Ovary (tissue), 9 donors: ENCODE data around the gene GUCY1A2. TPM values are rescaled to one million over a fixed set of nuclear protein-coding genes. Genes with fewer than 3 reads are reported as not detected.

Source experiments
- DNase-seq, 5 donors: peaks; one replicate each; pipeline ENCODE4 v3.0.0-alpha.2; 2019 to 2020
- H3K27ac ChIP-seq, 2 donors: fragments of 200-600 bp; one replicate each; pipeline versions ENCODE4 v1.5.1 to v1.8.0; 2019 to 2022
- H3K27me3 ChIP-seq: fragments of 200-600 bp; one replicate; pipeline ENCODE4 v1.8.0; 2022
- H3K36me3 ChIP-seq: fragments of 200-600 bp; sonication (generic); one replicate; pipeline ENCODE4 v1.5.1; 2019
- H3K4me1 ChIP-seq: one replicate; pipeline ENCODE4 v1.8.1; 2013; ENCODE audit warnings: mild to moderate bottlenecking, moderate library complexity; ENCODE audit not compliant: insufficient read depth
- H3K4me3 ChIP-seq: fragments of 200-600 bp; sonication (generic); one replicate; pipeline ENCODE4 v1.5.1; 2017
- H3K9me3 ChIP-seq, 2 donors: fragments of 200-600 bp in 1 of 2; sonication (generic) in 1 of 2; one replicate each; pipeline versions ENCODE4 v1.5.1 to v1.8.1; 2013 to 2019; ENCODE audit warnings: mild to moderate bottlenecking in 1 of 2, moderate library complexity in 1 of 2
- CTCF ChIP-seq, 3 donors: fragments of 450-650 bp in 2 of 3; fragments of 200-600 bp in 1 of 3; IDR thresholded peaks; one replicate each; pipeline versions ENCODE4 v1.5.1 to v1.8.0; 2016 to 2022; ENCODE audit warnings: antibody characterized with exemption in 3 of 3, mild to moderate bottlenecking in 1 of 3
- EP300 ChIP-seq: sonication (generic); formaldehyde crosslinking; IDR thresholded peaks from one replicate; pipeline ENCODE4 v1.6.1; 2017; ENCODE audit warnings: antibody characterized with exemption
- POLR2A ChIP-seq: fragments of 450-650 bp; IDR thresholded peaks from one replicate; pipeline ENCODE4 v1.6.1; 2017; ENCODE audit warnings: antibody characterized with exemption, mild to moderate bottlenecking, moderate library complexity
- WGBS, 3 donors: extraction: QIAGEN DNeasy Blood & Tissue Kit in 1 of 3; methylation state at CpG; one replicate each; pipeline versions ENCODE4 v1.1.5 to v1.1.7; 2013 to 2017; 5-methylcytosine and 5-hydroxymethylcytosine counted together
- intact Hi-C, 4 donors: fragments of 100-400 bp; cut with DNase I; formaldehyde crosslinking; loops; one replicate each; pipeline versions ENCODE4 v1.11.0 to v1.15.1; 2022 to 2023
- polyA plus RNA-seq, 2 donors: library from polyadenylated mRNA; stranded (reverse); fragments of 200-250 nt in 1 of 2; fragments of 350-450 nt in 1 of 2; fragmentation: Illumina TruSeq in 1 of 2; extraction: RNeasy Lipid Tissue Mini Kit (QIAGEN cat#74804) in 1 of 2; gene quantifications; one replicate each; pipeline ENCODE4 v1.2.3, GENCODE V29; 2013 to 2014
- total RNA-seq, 7 donors: library from RNA; depleted of rRNA in 2 of 7; stranded (reverse); fragments of >200 nt in 2 of 7; fragmentation: NEBNext Ultra II Directional in 3 of 7; extraction: Animal tissue kit (Norgen Biotek cat#: 25700) in 3 of 7; gene quantifications; one replicate each; pipeline versions ENCODE4 v1.1.0 to v1.2.4, GENCODE V29; 2016 to 2023
- donor health status: DM: no; HTN: no; CAD: no; lungs with moderate emphysema.
- donor health status: DM: no; HTN: no; CAD: no.
- donor health status: Bipolar disorder and iron deficiency.
- donor health status: DM: yes; HTN: yes; CAD: no.
- donor health status: DM: no; HTN: no; CAD: no.
- donor health status: DM: yes; HTN: yes; CAD: no.

The GUCY1A2 gene
- total and polyA plus RNA-seq, 9 donors: 1.5 to 20.3 (median 6.1) TPM

- no peak for TF ChIP-seq POLR2A
- H3K4me3 ChIP-seq: no peak overlapping the region
- 83 to 88% (median 86%) methylated on average over 1 of the region's 1 CpG for WGBS, 3 donors
- no peaks in the 10 kb centered on the region for H3K4me1 ChIP-seq
- H3K36me3 ChIP-seq: no peaks in the 10 kb centered on the region
- no peaks in the 10 kb centered on the region for H3K27me3 ChIP-seq
- intact Hi-C loops: no loop called here
- no peaks in the 10 kb centered on the region for H3K9me3 ChIP-seq
- no peak overlapping the region for H3K27ac ChIP-seq
- no peak for DNase-seq
These were observed 26.2 kb upstream of the GUCY1A2 start for GRCh38 chr11:107044503-107044902.

GRCh38 chr11:107043242-107044006, 25.1 kb upstream of the GUCY1A2 start:
- H3K27me3 ChIP-seq: no peaks in the 10 kb centered on the region
- intact Hi-C loops: no loop called here
- H3K36me3 ChIP-seq: no peaks in the 10 kb centered on the region
- TF ChIP-seq POLR2A: no peak
- TF ChIP-seq EP300: no peak
- TF ChIP-seq CTCF (IDR thresholded peaks at IDR 0.05): no peak
- no peak overlapping the region for H3K4me3 ChIP-seq
- no peak overlapping the region for H3K27ac ChIP-seq
- no peaks in the 10 kb centered on the region for H3K9me3 ChIP-seq
- 48 to 71% (median 51%) methylated on average over 4 of the region's 4 CpGs for WGBS, 3 donors
- no peak for DNase-seq
- H3K4me1 ChIP-seq: no peaks in the 10 kb centered on the region

GRCh38 chr11:107042748-107043147, 24.5 kb upstream of the GUCY1A2 start:
- DNase-seq: no peak
- Histone ChIP-seq H3K36me3 (no peaks in the 10 kb centered on the region), H3K27me3 (no peaks in the 10 kb centered on the region), H3K27ac (no peak overlapping the region), H3K4me1 (no peaks in the 10 kb centered on the region), H3K4me3 (no peak overlapping the region), H3K9me3 (no peaks in the 10 kb centered on the region)
- WGBS, 3 donors: 59 to 72% (median 71%) methylated on average over 4 of the region's 4 CpGs
- TF ChIP-seq EP300 (no peak), POLR2A (no peak), CTCF (IDR thresholded peaks at IDR 0.05) (no peak)
- intact Hi-C loops: no loop called here

GRCh38 chr11:107041088-107041444, 22.8 kb upstream of the GUCY1A2 start:
- H3K4me3 ChIP-seq: no peak overlapping the region
- no peaks in the 10 kb centered on the region for H3K27me3 ChIP-seq
- intact Hi-C loops: no loop called here
- H3K27ac ChIP-seq: no peak overlapping the region
- TF ChIP-seq CTCF (IDR thresholded peaks at IDR 0.05) (no peak), EP300 (no peak), POLR2A (no peak)
- DNase-seq: no peak
- no peaks in the 10 kb centered on the region for H3K9me3 ChIP-seq
- H3K4me1 ChIP-seq: no peaks in the 10 kb centered on the region
- WGBS, 3 donors: 85 to 90% (median 87%) methylated on average over 1 of the region's 1 CpG
- no peaks in the 10 kb centered on the region for H3K36me3 ChIP-seq

- no peak for DNase-seq
- intact Hi-C loops: no loop called here
- 54 to 71% (median 60%) methylated on average over 2 of the region's 2 CpGs for WGBS, 3 donors
- Histone ChIP-seq H3K27me3 (no peaks in the 10 kb centered on the region), H3K4me3 (no peak overlapping the region), H3K9me3 (no peaks in the 10 kb centered on the region), H3K4me1 (no peaks in the 10 kb centered on the region), H3K27ac (no peak overlapping the region), H3K36me3 (no peaks in the 10 kb centered on the region)
- TF ChIP-seq EP300 (no peak), CTCF (IDR thresholded peaks at IDR 0.05) (no peak), POLR2A (no peak)
These were observed 22.3 kb upstream of the GUCY1A2 start for GRCh38 chr11:107040433-107041087.
